CD4-positive, CD25-positive, alpha-beta regulatory T cell (primary cell): Measurements from ENCODE around the gene CABLES1. TPM values are rescaled to one million over a fixed set of nuclear protein-coding genes. Genes with fewer than 3 reads are reported as not detected.

Experiments
- ATAC-seq, 2 donors: fragments of 150-1000 bp; cut with Tn5 transposase; one replicate each; pipeline ENCODE4 v1.10.0; 2021; ENCODE audit warnings: low read depth in 2 of 2, moderate number of reproducible peaks in 2 of 2, moderate library complexity in 1 of 2
- DNase-seq, 3 donors: peaks; one replicate each; pipeline versions ENCODE4 v3.0.0 to v3.0.0-alpha.2; 2012 to 2022; ENCODE audit warnings: mixed read lengths in 1 of 3
- H3K27ac ChIP-seq: one replicate; pipeline ENCODE4 v1.7.0; 2013; ENCODE audit warnings: mild to moderate bottlenecking, low read length; ENCODE audit not compliant: insufficient read depth, poor library complexity, severe bottlenecking
- H3K27me3 ChIP-seq: one replicate; pipeline ENCODE4 v1.7.0; 2013; ENCODE audit warnings: low read length; ENCODE audit not compliant: control insufficient read depth, insufficient read depth
- H3K36me3 ChIP-seq: one replicate; pipeline ENCODE4 v1.7.0; 2013; ENCODE audit warnings: mild to moderate bottlenecking, low read length, moderate library complexity; ENCODE audit not compliant: control insufficient read depth, insufficient read depth
- H3K4me1 ChIP-seq: 2 replicates; pipeline ENCODE4 v1.7.0; 2013; ENCODE audit warnings: mild to moderate bottlenecking, low read length; ENCODE audit not compliant: insufficient read depth, control insufficient read depth, poor library complexity, severe bottlenecking
- H3K4me3 ChIP-seq: one replicate; pipeline ENCODE4 v1.7.0; 2013; ENCODE audit warnings: low read depth, mild to moderate bottlenecking, low read length, moderate library complexity
- H3K9me3 ChIP-seq, 2 experiments: 1 replicate in 1 of 2; 2 replicates in 1 of 2; pipeline ENCODE4 v1.7.0; 2013; ENCODE audit warnings: low read length in 2 of 2, mild to moderate bottlenecking in 1 of 2, moderate library complexity in 1 of 2; ENCODE audit not compliant: control insufficient read depth in 2 of 2
- H3K27ac Mint-ChIP-seq, 3 donors: one replicate each; pipeline ENCODE4 v1.8.0; 2020 to 2022; ENCODE audit warnings: mild to moderate bottlenecking in 3 of 3, mixed read lengths in 3 of 3, moderate library complexity in 2 of 3
- H3K27me3 Mint-ChIP-seq: one replicate; pipeline ENCODE4 v1.8.0; 2022; ENCODE audit warnings: mild to moderate bottlenecking, mixed read lengths
- H3K36me3 Mint-ChIP-seq: one replicate; pipeline ENCODE4 v1.8.0; 2020; ENCODE audit warnings: mixed read lengths
- H3K4me1 Mint-ChIP-seq, 4 donors: one replicate each; pipeline ENCODE4 v1.8.0; 2020 to 2022; ENCODE audit warnings: mixed read lengths in 4 of 4, mild to moderate bottlenecking in 1 of 4
- H3K4me3 Mint-ChIP-seq, 4 donors: one replicate each; pipeline ENCODE4 v1.8.0; 2020 to 2022; ENCODE audit warnings: mild to moderate bottlenecking in 4 of 4, mixed read lengths in 4 of 4, moderate library complexity in 3 of 4
- H3K9me3 Mint-ChIP-seq, 7 donors: one replicate each; pipeline ENCODE4 v1.8.0; 2020 to 2022; ENCODE audit warnings: mixed read lengths in 7 of 7, mild to moderate bottlenecking in 3 of 7, moderate library complexity in 2 of 7
- polyA plus RNA-seq, 4 donors: library from polyadenylated mRNA; unstranded; fragments of 300-500 nt; fragmentation: Illumina TruSeq; gene quantifications; one replicate each; pipeline ENCODE4 v1.2.3, GENCODE V29; 2021
- total RNA-seq: library from RNA; stranded (reverse); gene quantifications from one replicate; pipeline ENCODE4 v1.2.3, GENCODE V29; 2022

The CABLES1 gene
- total and polyA plus RNA-seq, 5 donors from 2014 or later: 0.46 to 5.4 TPM; not detected in 3

- no peaks in the 10 kb centered on the region for H3K36me3 ChIP-seq
- H3K4me1 Mint-ChIP-seq: peaks cover 4 to 11% (median 7%) of the 10 kb centered on the region in 4 donors
- no peaks in the 10 kb centered on the region for H3K36me3 Mint-ChIP-seq
- H3K9me3 ChIP-seq: no peaks in the 10 kb centered on the region
- no peak overlapping the region for H3K27ac Mint-ChIP-seq
- H3K4me3 Mint-ChIP-seq: no peak overlapping the region
- DNase-seq (no peak), ATAC-seq (no peak)
- H3K27ac ChIP-seq: no peak overlapping the region
- H3K9me3 Mint-ChIP-seq: no peaks in the 10 kb centered on the region
- H3K4me1 ChIP-seq: peaks cover 14% of the 10 kb centered on the region
- H3K27me3 ChIP-seq: no peaks in the 10 kb centered on the region
- H3K27me3 Mint-ChIP-seq: no peaks in the 10 kb centered on the region
- H3K4me3 ChIP-seq: no peak overlapping the region
Measured at GRCh38 chr18:23302851-23303527, 167.7 kb downstream of the CABLES1 start.

- Histone ChIP-seq H3K9me3 (no peaks in the 10 kb centered on the region), H3K27me3 (no peaks in the 10 kb centered on the region), H3K4me1 (peaks cover 21% of the 10 kb centered on the region), H3K36me3 (no peaks in the 10 kb centered on the region), H3K4me3 (no peak overlapping the region), H3K27ac (no peak overlapping the region)
- Mint-ChIP-seq H3K27ac (peak overlapping the region in 1 of 3 donors; percentile 17), H3K36me3 (no peaks in the 10 kb centered on the region), H3K9me3 (no peaks in the 10 kb centered on the region), H3K27me3 (no peaks in the 10 kb centered on the region), H3K4me3 (no peak overlapping the region), H3K4me1 (peaks cover 10 to 20% (median 16%) of the 10 kb centered on the region in 4 donors)
- DNase-seq: no peak
- no peak for ATAC-seq
Measured at GRCh38 chr18:23306822-23307221, 171.5 kb downstream of the CABLES1 start.

GRCh38 chr18:23307567-23308295, 172.4 kb downstream of the CABLES1 start:
- H3K27me3 ChIP-seq: no peaks in the 10 kb centered on the region
- Mint-ChIP-seq H3K9me3 (no peaks in the 10 kb centered on the region), H3K36me3 (no peaks in the 10 kb centered on the region), H3K27me3 (no peaks in the 10 kb centered on the region), H3K4me3 (no peak overlapping the region), H3K4me1 (peaks cover 10 to 20% (median 16%) of the 10 kb centered on the region in 4 donors), H3K27ac (peak overlapping the region; percentile 2 to 86 (median 62))
- DNase-seq (peak in 1 of 3 donors; percentile 72), ATAC-seq (peak; percentile 45 to 48)
- H3K27ac ChIP-seq: no peak overlapping the region
- no peak overlapping the region for H3K4me3 ChIP-seq
- H3K4me1 ChIP-seq: peaks cover 21% of the 10 kb centered on the region
- H3K36me3 ChIP-seq: no peaks in the 10 kb centered on the region
- H3K9me3 ChIP-seq: no peaks in the 10 kb centered on the region

Other genes starting within 250 kb of the CABLES1 start
- gene RBBP8, start 202.2 kb upstream of the CABLES1 start, total RNA-seq: 8.6 TPM
- 1 to 10 TPM; 3.1 to 8.6 (median 4.5) TPM for gene RBBP8, start 202.2 kb upstream of the CABLES1 start, polyA plus RNA-seq